C4-2B (cell line): ENCODE data around the gene CYP1A2.

Source experiments
- ZFX ChIP-seq: fragments of 450-650 bp; IDR thresholded peaks from 2 replicates; pipeline ENCODE4 v1.6.1; 2017
- TF ChIP-seq, protein P1 (sequence below): fragments of 450-650 bp; conservative IDR thresholded peaks from 2 replicates; pipeline ENCODE4 v1.5.1; 2017; ENCODE audit warnings: mild to moderate bottlenecking

DNA sequence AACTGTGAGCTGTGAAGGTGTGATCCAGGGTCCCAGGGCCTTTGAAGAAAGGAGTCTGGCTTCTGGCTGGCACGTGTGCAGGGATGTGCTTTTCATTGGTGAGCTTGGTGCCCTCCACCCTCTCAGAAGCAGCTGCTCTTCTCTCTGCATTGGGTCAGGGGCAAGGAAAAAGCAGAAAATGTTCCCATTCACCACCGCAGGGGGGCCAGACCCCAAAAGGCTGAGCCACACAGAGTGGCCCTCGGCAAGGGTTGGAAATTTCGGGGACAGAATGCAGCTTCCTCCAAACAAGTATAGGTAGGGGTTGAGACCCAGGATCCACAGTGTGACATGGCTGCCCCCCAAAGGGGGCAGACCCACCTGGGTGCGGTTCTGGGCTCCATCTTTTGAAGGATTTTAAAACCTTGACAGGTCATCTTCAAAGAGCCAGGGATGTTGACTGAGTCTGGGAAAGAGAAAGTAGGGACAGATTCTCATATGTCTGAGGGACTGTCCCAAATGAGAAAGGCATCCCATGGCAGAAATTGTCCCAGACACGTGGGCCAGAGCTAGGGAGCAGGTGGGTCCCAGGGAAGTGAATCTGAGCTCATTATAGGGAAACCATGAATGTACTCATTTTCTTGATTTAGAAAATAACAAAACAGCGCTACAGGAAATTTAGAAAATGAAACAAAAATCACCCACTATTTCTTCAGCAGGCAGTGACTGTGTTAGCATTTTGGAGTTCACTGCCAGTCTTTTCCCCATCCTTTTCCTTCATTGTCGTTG is 36.0 kb downstream of the CYP1A2 start:
- TF ChIP-seq, protein P1, sequence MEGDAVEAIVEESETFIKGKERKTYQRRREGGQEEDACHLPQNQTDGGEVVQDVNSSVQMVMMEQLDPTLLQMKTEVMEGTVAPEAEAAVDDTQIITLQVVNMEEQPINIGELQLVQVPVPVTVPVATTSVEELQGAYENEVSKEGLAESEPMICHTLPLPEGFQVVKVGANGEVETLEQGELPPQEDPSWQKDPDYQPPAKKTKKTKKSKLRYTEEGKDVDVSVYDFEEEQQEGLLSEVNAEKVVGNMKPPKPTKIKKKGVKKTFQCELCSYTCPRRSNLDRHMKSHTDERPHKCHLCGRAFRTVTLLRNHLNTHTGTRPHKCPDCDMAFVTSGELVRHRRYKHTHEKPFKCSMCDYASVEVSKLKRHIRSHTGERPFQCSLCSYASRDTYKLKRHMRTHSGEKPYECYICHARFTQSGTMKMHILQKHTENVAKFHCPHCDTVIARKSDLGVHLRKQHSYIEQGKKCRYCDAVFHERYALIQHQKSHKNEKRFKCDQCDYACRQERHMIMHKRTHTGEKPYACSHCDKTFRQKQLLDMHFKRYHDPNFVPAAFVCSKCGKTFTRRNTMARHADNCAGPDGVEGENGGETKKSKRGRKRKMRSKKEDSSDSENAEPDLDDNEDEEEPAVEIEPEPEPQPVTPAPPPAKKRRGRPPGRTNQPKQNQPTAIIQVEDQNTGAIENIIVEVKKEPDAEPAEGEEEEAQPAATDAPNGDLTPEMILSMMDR, result no peak
- TF ChIP-seq ZFX, result no peak
